HG02571 (cell line): ENCODE results near the gene HEATR9.

ENCODE experiments used
- ATAC-seq: cut with Tn5 transposase; IDR thresholded peaks from one replicate; pipeline ENCODE4 v1.9.1; 2021; ENCODE audit warnings: mild to moderate bottlenecking, moderate library complexity; ENCODE audit not compliant: unreplicated experiment

The HEATR9 gene

DNA sequence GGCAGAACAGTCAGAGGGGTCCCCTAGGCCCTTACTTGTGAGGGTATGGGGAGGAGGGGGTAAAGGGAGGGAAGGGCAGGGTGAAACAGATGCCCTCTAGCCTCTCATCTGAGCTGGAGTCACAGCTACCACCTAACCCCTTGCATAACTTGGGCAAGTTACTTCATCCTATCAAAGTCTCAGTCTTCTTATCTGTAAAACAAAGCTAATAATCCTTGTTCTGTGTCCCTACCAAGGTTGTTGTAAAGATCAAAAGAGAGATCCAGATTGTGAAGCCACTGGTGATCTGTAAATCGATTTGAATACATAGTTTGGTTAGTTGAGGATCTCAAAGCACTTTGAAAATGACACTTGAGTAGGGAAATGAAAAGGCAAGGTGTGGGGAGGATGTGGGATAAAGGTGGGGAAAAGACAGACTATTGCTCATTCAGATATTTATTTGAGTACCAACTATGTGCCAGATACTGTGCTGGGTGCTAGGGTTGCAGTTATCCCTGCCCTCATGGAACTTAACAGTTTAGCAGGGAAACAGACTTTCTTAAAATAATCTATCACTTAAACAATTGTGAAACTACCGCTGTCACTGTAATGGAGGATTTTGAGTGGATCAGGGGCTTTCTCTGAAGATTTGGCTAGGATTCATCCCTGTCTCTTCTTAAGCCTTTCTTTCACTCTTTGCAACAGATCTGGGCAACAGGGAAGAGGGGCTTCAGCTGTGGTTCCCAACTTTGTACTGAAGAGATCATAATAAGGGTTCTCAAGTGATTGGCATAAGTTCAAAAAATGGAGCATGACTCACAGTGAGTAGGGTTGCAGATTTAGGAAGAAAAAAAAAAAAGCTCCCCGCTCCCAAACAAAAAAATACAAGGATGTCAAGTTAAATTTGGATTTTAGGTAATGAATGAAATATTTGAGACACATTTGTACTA is 3.0 kb downstream of the HEATR9 start:
- no peak for ATAC-seq

DNA sequence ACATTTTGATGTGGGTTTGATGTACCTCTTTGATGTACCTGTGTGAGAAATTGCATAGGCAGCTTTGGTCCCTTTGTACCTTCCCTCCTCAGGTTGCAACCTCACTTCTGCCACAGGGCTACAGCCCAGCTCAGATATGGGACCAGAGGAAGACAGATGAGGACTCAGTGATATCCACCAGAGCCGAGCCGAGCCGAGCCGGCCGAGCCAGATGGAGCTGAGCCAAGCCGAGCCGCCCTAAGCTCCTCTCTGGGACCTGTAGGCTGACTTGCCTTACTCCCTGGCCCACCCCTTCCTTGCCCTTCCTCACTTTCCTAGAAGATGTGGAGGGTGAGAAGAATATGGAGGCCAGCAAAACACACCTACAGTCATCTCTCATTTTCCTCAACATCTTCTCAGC is 3.8 kb downstream of the HEATR9 start:
- no peak for ATAC-seq

DNA sequence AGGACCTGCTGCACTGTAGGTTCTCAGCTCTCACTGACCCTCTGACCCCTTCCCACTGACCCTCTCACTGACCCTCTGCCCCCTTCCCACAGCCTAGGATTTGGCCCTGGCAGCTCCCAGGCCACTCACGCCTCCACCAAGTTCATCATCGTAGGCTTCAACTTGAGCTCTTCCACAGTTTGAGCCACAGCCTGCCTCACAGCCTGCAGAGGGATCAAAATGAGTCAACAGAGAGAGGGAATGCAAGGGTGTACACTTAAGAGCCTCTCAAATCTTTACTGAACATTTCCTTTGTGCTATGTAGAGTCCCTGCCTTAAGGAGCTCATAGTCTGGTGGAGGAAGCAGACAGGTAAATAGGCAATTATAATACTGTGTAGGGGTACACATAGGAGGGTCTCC is 12.1 kb downstream of the HEATR9 start:
- no peak for ATAC-seq

DNA sequence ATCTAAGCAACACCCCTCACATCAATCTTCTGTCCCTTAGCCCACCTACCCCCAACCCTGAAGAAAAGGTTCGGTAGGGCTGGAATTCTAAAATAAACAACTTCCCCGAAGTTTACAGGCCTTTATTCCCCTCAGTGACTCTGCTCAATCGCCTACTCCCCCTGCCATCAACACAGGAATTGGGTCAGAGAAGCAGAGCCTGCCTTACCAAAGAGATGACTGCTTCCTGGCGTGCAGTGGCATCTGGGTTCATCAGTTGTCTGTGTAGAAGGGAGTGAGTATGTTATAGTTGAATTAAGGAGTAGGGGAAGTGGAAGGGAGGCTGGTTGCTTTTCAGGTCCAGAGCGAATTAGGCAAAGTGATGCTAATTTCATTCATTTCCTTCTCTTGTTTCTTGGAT is 12.7 kb downstream of the HEATR9 start:
- no peak for ATAC-seq

DNA sequence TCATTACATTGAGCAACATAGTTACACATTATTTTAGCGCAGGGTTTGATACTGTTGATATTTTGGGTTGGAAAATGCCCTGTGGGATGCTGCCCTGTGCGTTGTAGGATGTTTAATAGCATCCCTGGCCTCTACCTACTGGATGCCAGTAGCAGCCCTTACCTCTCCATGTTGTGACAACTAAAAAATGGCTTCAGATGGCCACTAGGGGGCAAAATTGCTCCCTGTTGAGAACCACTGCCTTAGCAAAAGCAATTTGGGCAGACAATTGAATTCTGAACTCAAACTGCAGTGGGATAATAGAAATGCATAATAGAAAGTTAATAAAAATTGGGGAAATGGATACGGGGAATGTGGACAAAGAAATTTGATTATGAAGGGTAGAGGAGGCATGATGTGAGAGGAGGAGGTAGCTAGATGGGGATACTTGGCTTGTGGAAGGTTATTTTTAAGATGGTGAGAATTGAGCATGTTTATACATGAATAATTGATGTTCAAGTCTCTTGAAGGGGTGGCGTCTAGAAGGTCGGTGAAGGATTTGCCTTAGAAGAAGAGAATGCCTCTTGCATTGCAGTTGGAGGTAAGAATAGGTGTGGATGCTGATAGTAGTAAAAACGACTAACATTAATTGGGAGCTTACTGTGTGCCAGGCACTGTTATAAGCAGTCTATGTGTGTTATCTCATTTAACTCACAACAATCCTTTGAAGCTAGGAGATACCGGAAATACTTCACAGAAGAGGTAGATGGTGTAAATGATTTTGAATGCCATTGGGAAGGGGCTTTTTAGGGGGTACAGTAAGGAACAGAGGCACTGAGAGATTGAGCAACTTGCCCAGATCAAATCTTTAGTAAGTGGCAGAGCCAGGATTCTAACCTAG is 19.0 kb downstream of the HEATR9 start:
- ATAC-seq, result no peak

DNA sequence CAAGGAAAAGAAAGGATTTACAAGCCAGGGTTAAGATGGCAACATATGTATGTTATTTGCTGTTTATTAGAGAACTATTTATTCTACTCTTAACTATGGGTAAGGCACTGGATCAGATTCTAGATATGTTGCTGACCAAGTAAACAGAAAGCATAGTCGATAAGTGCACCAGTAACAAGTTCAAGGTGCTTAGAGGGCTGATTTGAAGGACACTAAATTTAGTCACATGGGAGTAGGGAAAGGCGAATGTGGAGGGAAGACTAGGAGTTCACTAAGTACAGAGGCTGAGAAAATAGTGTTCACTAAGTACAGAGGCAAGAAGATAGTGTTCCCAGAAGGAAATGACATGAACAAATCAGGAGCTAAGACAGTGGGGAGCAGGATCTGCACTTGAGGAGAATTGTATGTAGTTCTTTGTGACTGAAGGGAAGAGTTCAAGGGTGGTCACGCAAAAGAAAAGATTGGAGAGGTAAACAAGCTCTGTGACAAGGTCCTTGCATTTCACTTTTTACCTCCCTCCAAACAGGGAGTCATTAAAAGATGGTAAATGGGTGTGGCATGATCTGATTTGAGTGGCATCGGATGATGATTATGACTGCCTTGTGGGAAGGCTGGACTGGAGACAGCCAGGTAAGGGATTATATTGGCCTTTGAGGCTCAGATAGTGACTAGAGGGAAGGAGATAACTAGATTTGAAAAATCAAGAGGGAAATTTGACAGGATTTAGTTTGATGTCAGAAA is 20.9 kb downstream of the HEATR9 start:
- ATAC-seq, result no peak

DNA sequence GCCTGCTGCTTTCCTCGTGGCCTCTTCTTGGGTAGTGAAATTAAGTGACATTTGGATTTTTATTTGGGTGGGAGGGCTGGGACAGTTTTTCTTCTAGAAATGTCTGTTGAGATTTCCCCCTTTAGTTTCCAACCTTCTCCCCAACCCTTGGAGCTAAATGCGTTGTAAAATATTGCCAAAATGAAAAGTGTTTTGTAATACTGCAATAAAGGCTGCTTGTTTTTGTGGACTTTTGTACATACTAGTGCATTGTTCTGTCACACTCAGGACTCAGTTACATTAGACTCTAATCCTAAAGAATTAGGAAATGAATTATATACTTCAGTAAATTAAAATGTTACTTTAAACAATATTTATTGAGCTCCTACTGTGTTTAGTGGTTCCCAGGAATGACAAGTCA is 21.7 kb downstream of the HEATR9 start:
- ATAC-seq, result no peak

DNA sequence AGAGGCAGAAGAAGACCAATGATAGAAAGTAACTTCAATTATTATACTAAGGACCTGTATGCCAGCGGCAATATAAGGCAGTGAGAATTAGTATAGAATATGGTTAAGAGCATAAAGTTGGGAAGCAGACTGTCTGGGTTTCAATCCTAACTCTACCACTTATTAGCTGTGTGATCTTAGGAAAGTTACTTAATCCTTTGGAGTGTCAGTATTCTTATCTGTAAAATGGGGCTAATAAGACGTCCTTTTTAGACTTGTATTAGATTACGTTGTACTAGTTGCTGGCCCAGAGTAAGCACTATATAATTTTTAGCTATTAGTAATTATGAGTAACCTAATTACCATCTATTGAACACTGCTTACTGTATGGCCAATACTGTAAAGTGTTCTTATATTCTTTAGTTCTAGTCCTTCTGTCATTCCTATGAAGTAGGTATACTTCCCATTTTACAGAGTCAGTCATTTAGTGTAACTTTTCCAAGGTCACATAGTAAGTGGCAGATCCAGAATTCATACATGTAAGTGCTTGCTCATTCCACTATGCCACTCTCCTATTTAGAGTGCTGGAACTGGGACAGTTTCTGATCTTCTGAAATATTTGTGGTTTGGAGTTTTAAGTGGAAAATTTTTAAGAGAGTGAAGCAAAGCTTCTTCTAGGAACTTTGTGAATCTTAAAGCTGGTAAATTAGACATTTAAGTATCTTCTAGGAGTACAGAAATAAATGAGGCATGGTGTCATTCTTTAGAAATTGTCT is 22.5 kb downstream of the HEATR9 start:
- ATAC-seq, result no peak

DNA sequence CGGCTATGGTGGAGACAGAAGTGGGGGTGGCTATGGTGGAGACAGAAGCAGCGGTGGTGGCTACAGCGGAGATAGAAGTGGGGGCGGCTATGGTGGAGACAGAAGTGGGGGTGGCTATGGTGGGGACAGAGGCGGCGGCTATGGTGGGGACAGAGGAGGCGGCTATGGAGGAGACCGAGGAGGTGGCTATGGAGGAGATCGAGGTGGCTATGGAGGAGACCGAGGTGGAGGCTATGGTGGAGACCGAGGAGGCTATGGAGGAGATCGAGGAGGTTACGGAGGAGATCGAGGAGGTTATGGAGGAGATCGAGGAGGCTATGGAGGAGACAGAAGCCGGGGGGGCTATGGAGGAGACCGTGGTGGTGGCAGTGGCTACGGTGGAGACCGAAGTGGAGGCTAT is 24.1 kb downstream of the HEATR9 start:
- no peak for ATAC-seq

DNA sequence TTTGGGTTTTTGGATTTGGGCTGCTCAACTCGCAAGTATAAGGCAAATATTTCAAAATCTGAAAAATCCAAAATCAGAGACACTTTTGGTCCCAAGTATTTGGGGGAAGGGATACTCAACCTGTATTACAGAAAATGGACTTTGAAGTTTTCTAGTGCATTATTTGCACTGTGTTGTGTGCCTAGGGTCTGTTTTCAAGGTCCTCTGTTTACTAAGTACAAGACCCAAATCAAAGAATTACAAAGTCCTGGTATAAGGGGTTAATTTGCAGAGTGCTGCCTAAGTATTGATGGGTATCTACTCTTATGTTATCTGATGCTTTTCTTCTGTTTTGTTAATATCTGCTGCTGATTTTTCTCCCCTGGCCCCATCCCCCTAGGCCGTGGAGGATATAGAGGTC is 25.0 kb downstream of the HEATR9 start:
- ATAC-seq, result no peak

DNA sequence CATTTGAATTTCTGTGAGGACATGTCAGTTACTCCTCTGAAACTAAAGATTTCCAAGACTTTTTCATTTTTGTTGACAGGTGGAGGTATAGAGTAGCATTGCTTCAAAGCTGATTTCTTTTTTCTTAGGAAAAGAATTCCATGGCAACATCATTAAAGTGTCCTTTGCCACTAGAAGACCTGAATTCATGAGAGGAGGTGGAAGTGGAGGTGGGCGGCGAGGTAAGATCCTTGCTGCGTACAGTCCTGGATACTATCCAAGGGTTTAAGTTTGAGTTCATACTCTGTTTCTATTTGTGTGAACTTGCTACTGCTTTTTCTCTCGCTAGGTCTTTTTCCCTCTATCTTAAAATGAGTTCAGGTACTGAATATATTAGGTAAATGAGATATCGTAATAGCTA is 26.5 kb downstream of the HEATR9 start:
- ATAC-seq, result no peak

DNA sequence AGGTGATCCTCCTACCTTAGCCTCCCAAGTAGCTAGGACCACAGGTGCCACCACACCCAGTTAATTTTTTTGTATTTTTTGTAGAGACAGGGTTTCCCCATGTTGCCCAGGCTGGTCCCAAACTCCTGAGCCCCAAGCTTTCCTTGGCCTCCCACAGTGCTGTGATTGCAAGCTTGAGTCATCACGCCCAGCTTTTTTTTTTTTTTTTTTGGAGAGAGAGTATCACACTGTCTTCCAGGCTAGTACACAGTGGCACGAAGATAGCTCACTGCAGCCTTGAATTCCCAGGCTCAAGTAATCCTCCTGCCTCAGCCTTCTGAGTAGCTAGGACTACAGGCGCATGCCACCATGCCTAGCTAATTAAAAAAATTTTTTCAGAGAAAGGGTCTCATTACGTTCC is 27.2 kb downstream of the HEATR9 start:
- ATAC-seq, result no peak

DNA sequence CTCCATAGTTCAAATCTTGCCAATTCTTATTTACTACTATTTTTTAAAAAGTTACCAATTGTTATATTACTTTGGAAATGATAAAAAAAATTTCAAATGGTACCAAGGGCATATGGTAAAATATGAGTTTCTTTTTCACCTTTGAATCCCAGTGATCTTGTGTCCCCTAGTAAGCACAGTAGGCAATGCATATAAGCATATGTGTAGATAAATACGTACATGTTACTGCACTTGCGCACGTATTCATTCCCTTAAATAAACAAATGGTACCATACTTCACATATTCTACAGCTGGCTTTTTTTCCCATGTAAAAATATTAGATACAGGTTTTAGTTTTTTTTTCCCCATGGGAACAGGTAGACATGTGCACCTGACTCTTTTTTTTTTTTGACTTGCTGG is 27.6 kb downstream of the HEATR9 start:
- ATAC-seq, result no peak

DNA sequence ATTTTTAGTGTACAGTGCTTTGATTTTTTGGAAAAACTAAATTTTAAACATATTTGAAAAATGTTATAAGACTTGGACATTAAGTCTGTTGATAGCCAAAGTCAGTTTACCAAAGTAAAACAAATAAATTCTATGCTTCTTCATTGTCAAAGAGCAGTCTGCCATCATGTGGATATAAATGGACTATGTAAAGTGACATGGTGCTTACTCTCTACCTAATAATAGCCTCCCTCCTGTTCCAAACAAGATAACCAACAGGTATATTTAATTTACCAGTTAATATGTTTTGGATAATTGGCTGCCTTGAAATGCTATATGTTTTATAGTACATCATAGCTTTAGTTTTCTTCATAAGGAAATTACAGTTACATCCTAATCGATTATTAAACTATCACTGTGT is 43.5 kb downstream of the HEATR9 start:
- ATAC-seq, result no peak

DNA sequence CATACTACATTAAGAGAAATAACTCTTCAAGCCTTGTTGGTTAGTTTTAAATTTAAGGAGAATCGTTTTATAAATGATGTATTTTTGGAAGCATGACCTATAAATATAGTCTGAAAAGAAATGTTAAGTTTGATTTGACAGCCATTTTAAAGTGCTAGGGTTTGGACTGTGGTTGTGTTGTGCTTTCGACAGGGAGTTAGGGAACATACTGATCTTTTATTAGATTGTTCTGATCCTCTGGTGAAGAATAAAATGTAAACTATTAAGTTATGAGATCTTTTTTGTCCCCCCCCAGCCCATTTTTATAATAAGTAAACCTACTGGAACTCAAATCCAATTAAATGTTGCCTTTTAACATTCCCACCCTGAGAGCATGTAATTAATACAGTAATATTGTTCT is 47.4 kb downstream of the HEATR9 start:
- ATAC-seq, result no peak

DNA sequence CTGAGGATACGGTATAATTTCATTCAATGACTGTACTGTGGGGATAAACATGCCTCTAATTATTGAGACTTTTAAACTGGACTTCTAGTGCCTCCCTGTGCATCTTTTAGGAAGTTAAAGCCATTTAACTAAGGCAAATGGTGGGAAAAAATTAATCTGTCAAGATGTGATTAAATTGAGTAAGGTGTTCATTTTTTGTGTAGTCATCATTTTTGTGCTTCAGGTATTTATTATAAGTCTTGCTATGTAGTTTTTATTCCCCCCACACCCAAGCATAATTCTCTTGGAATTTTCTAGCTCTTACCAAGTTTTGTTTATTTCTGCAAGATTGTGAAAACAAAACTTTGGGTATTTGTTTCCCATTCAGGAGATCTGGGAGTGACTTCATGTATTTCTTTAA is 49.2 kb downstream of the HEATR9 start:
- ATAC-seq, result no peak

DNA sequence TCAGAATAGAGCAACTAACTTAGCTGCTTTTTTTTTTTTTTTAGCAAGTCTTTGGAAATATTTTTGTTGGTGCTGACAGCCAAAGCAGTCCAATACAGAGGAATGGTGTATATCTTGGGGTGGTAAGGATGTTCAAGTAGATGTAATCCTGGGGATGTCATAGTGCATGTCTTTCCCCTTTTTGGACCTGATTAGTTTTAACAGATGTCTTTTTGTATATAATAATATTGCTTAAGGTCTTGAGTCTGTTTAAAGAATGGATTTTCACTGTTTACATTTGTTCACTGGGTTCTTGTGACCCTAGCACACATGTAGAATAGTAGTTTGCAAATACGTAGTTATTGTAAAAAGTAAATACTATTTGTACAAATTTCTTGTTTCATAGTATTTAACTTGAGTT is 51.5 kb downstream of the HEATR9 start:
- ATAC-seq, result no peak

DNA sequence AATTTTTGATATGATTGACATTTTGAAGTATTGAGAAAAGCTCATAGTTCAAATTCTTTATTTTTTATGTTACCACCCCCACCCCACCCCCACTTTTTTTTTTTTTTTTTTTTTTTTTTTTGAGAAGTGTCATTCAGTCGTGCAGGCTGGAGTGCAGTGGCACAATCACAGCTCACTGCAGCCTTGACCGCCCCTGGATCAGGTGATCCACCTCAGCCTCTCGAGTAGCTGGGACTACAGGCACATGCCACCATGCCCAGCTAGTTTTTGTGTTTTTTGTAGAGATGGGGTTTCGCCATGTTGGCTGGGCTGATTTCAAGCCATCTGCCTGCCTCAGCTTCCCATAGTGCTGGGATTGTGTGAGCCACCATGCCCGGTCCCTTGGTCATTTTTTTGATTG is 52.0 kb downstream of the HEATR9 start:
- ATAC-seq, result no peak

DNA sequence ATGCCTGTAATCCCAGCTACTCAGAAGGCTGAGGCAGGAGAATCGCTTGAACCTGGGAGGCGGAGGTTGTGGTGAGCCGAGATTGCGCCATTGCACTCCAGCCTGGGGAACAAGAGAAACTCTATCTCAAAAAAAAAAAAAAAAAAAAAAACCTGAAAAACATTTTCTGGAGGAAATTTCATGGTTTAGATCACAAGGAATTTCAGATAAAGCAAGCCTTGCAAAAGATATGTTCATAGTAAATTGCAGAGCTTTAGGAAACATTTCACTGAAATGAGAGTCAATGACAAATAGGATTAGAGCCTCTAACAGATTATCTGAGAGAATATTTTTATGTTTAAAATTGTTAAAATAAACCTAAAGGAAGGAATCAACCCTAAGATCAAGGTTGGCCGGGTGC is 56.2 kb downstream of the HEATR9 start:
- ATAC-seq, result no peak

DNA sequence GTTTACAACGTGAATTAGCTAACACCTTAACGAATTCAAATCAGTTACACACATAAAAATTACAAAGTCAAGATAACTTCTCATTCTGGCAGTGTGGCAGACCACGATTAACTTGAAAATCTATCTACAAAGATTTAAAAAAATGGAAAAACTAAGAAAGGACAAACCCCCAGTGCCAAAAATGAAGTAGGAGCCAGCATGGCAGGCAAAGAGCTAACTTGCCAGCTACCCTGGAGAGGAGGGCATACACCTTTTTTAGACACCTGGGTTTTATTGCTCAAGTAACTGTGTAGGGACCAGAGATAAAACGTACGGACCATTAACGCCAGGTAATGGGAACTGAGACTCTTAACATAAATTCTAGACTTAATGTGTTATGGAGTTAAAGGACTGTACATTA is 56.9 kb downstream of the HEATR9 start:
- no peak for ATAC-seq
